ENCODE measurements around the gene EBF3.

The EBF3 gene

GRCh38 chr10:129808092-129808983, 155.7 kb downstream of the EBF3 start:
- POLR2A ChIA-PET (ENCODE audit: low non-redundant PET) = no interaction called here
- no peak overlapping the region for H3K27ac ChIP-seq
- CTCF ChIA-PET = interaction anchor here (0.7 to 0.8 kb wide), 2 partner anchors 438 to 580 kb away, joined by 3 read pairs; no protein-coding TSS in a partner anchor
- TF ChIP-seq CTCF (conservative IDR thresholded peaks at IDR 0.05; ENCODE audit: low read depth) = no peak
- DNase-seq (ENCODE audit: low spot score) = no peak

- TF ChIP-seq CTCF (conservative IDR thresholded peaks at IDR 0.05; ENCODE audit: low read depth) = no peak
- DNase-seq (ENCODE audit: low spot score) = no peak
- ChIA-PET POLR2A (ENCODE audit: low non-redundant PET) (no interaction called here), CTCF (interaction anchor here (0.6 to 0.8 kb wide), 2 partner anchors 437 to 1680 kb away, joined by 3 read pairs; no protein-coding TSS in a partner anchor)
- H3K27ac ChIP-seq = no peak overlapping the region
Observed at GRCh38 chr10:129807211-129807610, 156.9 kb downstream of the EBF3 start.

- CTCF ChIA-PET = interaction anchor here (1.1 kb wide), 1 partner anchor 10 kb away, joined by 5 read pairs; no protein-coding TSS in a partner anchor
Observed at GRCh38 chr10:129800796-129801340, 163.2 kb downstream of the EBF3 start.

GRCh38 chr10:129799942-129800341, 164.1 kb downstream of the EBF3 start:
- no peak overlapping the region for H3K27ac ChIP-seq
- no peak for DNase-seq (ENCODE audit: low spot score)
- ChIA-PET POLR2A (ENCODE audit: low non-redundant PET) (no interaction called here), CTCF (no interaction called here)
- no peak for TF ChIP-seq CTCF (conservative IDR thresholded peaks at IDR 0.05; ENCODE audit: low read depth)

More at GRCh38 chr10:129800796-129801340, 163.2 kb downstream of the EBF3 start:
- no peak overlapping the region for H3K27ac ChIP-seq
- DNase-seq (ENCODE audit: low spot score) = no peak
- POLR2A ChIA-PET (ENCODE audit: low non-redundant PET) = interaction anchor here (0.5 kb wide), 2 partner anchors 505 to 883 kb away, joined by 3 to 4 read pairs; no protein-coding TSS in a partner anchor
- no peak for TF ChIP-seq CTCF (conservative IDR thresholded peaks at IDR 0.05; ENCODE audit: low read depth)

GRCh38 chr10:129796710-129797420, 167.2 kb downstream of the EBF3 start:
- no peak overlapping the region for H3K27ac ChIP-seq
- ChIA-PET POLR2A (ENCODE audit: low non-redundant PET) (no interaction called here), CTCF (no interaction called here)
- no peak for TF ChIP-seq CTCF (conservative IDR thresholded peaks at IDR 0.05; ENCODE audit: low read depth)
- DNase-seq (ENCODE audit: low spot score) = no peak

- TF ChIP-seq CTCF (conservative IDR thresholded peaks at IDR 0.05; ENCODE audit: low read depth) = no peak
- CTCF ChIA-PET = no interaction called here
- no peak for DNase-seq (ENCODE audit: low spot score)
- POLR2A ChIA-PET (ENCODE audit: low non-redundant PET) = no interaction called here
- H3K27ac ChIP-seq = no peak overlapping the region
Observed at GRCh38 chr10:129793996-129794395, 170.1 kb downstream of the EBF3 start.
